ENCODE data around the gene POLR1H.

Gene POLR1H

GRCh38 chr6:30097902-30098768 is 37.1 kb downstream of the POLR1H start:
- DNase-seq = no peak

- DNase-seq = no peak
Measured at GRCh38 chr6:30100154-30100553, 39.1 kb downstream of the POLR1H start.

GRCh38 chr6:30100585-30101443 is 39.7 kb downstream of the POLR1H start:
- DNase-seq = peak; percentile 20 to 21

- DNase-seq = peak; percentile 85 to 86
Measured at GRCh38 chr6:30101444-30102413, 40.7 kb downstream of the POLR1H start.

GRCh38 chr6:30102414-30102969 is 41.4 kb downstream of the POLR1H start:
- peak in 1 of 2 experiments; percentile 10 for DNase-seq

GRCh38 chr6:30102970-30103871 is 42.2 kb downstream of the POLR1H start:
- peak; percentile 83 to 90 for DNase-seq

GRCh38 chr6:30103872-30104179 is 42.8 kb downstream of the POLR1H start:
- no peak for DNase-seq

- no peak for DNase-seq
Measured at GRCh38 chr6:30104661-30105060, 43.6 kb downstream of the POLR1H start.

GRCh38 chr6:30111266-30111856 is 50.3 kb downstream of the POLR1H start:
- no peak for DNase-seq

GRCh38 chr6:30112402-30112994 is 51.4 kb downstream of the POLR1H start:
- DNase-seq = no peak

GRCh38 chr6:30113003-30113759 is 52.1 kb downstream of the POLR1H start, which contains the start of gene TRIM31:
TSS of gene TRIM31 (minus strand) at chr6:30113090. CDS start at chr6:30112805, 285 bp downstream.
- no peak for DNase-seq

GRCh38 chr6:30113841-30114240 is 52.8 kb downstream of the POLR1H start:
- no peak for DNase-seq

Data from activated CD4-positive, alpha-beta T cell treated with anti-CD3 and anti-CD28 coated beads, Interleukin-2, amount 50 U/mL, for 48 hours (primary cell).